SIG-M5 treated with dmso at 0.1 percent for 504 hours (cell line): ENCODE data around the gene WDR33.
A peak's percentile ranks its signal among the peaks of the same experiment; 100 is the strongest.
"Not testable (repeated sequence)": the region's sequence is repeated elsewhere in the genome, so short reads cannot be mapped to it uniquely, and the experiment has no call there.

Experiments
- DNase-seq: peaks from one replicate; lab custom pipeline; 2025; ENCODE audit not compliant: unreplicated experiment; lab: John Stamatoyannopoulos, UW

WDR33 gene

GRCh38 chr2:127811397-127812321 lies 688 bp upstream of the WDR33 start:
- DNase-seq, result peak; percentile 11

- DNase-seq, result no peak
Measured at GRCh38 chr2:127810156-127810618, 784 bp downstream of the WDR33 start.

- no peak for DNase-seq
Measured at GRCh38 chr2:127807678-127808353, 3.2 kb downstream of the WDR33 start.

GRCh38 chr2:127806860-127807259 lies 4.1 kb downstream of the WDR33 start:
- not testable (repeated sequence) for DNase-seq

GRCh38 chr2:127805491-127805890 lies 5.5 kb downstream of the WDR33 start:
- no peak for DNase-seq

GRCh38 chr2:127799926-127800325 lies 11.0 kb downstream of the WDR33 start:
- DNase-seq, result no peak

GRCh38 chr2:127796389-127796788 lies 14.6 kb downstream of the WDR33 start:
- peak; percentile 47 for DNase-seq

GRCh38 chr2:127794901-127795300 lies 16.1 kb downstream of the WDR33 start:
- peak; percentile 38 for DNase-seq

- DNase-seq, result no peak
Measured at GRCh38 chr2:127792805-127793204, 18.2 kb downstream of the WDR33 start.

- DNase-seq, result peak; percentile 23
Measured at GRCh38 chr2:127790694-127791529, 20.1 kb downstream of the WDR33 start.

GRCh38 chr2:127786048-127786809 lies 24.7 kb downstream of the WDR33 start:
- no peak for DNase-seq

GRCh38 chr2:127784965-127785518 lies 25.9 kb downstream of the WDR33 start:
- no peak for DNase-seq

GRCh38 chr2:127783101-127783500 lies 27.9 kb downstream of the WDR33 start:
- no peak for DNase-seq

GRCh38 chr2:127778850-127779249 lies 32.1 kb downstream of the WDR33 start:
- no peak for DNase-seq

- DNase-seq, result no peak
Measured at GRCh38 chr2:127778447-127778846, 32.5 kb downstream of the WDR33 start.

- DNase-seq, result no peak
Measured at GRCh38 chr2:127776122-127776780, 34.7 kb downstream of the WDR33 start.

GRCh38 chr2:127771756-127772155 lies 39.2 kb downstream of the WDR33 start:
- no peak for DNase-seq

- peak; percentile 79 for DNase-seq
Measured at GRCh38 chr2:127770973-127771735, 39.8 kb downstream of the WDR33 start.

- DNase-seq, result not testable (repeated sequence)
Measured at GRCh38 chr2:127770534-127770933, 40.4 kb downstream of the WDR33 start.
